Spleen (tissue), 11 donors: ENCODE data around the gene PPP1CA. TPM values are rescaled to one million over a fixed set of nuclear protein-coding genes. Genes with fewer than 3 reads are reported as not detected.

ENCODE experiments used
- DNase-seq: peaks from one replicate; pipeline ENCODE4 v3.0.0-alpha.2; 2020
- H3K27ac ChIP-seq, 8 donors: fragments of 200-600 bp; sonication (generic) in 7 of 8; 1 replicate in 4 of 8; 2 replicates in 4 of 8; pipeline versions ENCODE4 v1.5.0 to v1.8.0; 2016 to 2021; ENCODE audit warnings: inconsistent platforms in 4 of 8, mild to moderate bottlenecking in 4 of 8, moderate library complexity in 1 of 8
- H3K27me3 ChIP-seq, 7 donors: fragments of 200-600 bp; sonication (generic) in 6 of 7; replicated peaks in 1 of 7; 1 replicate in 4 of 7; 2 replicates in 3 of 7; pipeline versions ENCODE4 v1.5.0 to v1.8.0; 2016 to 2021; ENCODE audit warnings: inconsistent platforms in 3 of 7, mild to moderate bottlenecking in 1 of 7
- H3K36me3 ChIP-seq, 6 donors: fragments of 200-600 bp; sonication (generic) in 5 of 6; 1 replicate in 4 of 6; 2 replicates in 2 of 6; pipeline versions ENCODE4 v1.5.0 to v1.8.0; 2016 to 2021; ENCODE audit warnings: inconsistent platforms in 2 of 6
- H3K4me1 ChIP-seq, 6 donors: fragments of 200-600 bp; sonication (generic) in 5 of 6; 1 replicate in 3 of 6; 2 replicates in 3 of 6; pipeline versions ENCODE4 v1.5.0 to v1.8.0; 2016 to 2021; ENCODE audit warnings: inconsistent platforms in 3 of 6
- H3K4me3 ChIP-seq, 8 donors: fragments of 200-600 bp; sonication (generic) in 7 of 8; 1 replicate in 4 of 8; 2 replicates in 4 of 8; pipeline versions ENCODE4 v1.5.0 to v1.8.0; 2016 to 2021; ENCODE audit warnings: inconsistent platforms in 4 of 8, mild to moderate bottlenecking in 4 of 8, moderate library complexity in 2 of 8
- H3K9me3 ChIP-seq, 8 donors: fragments of 200-600 bp; sonication (generic) in 7 of 8; 1 replicate in 4 of 8; 2 replicates in 4 of 8; pipeline versions ENCODE4 v1.5.0 to v1.8.0; 2016 to 2021; ENCODE audit warnings: inconsistent platforms in 4 of 8
- CTCF ChIP-seq, 11 experiments: fragments of 200-600 bp in 7 of 11; fragments of 450-650 bp in 4 of 11; sonication (generic) in 4 of 11; IDR thresholded peaks in 8 of 11; conservative IDR thresholded peaks in 3 of 11; 1 replicate in 7 of 11; 2 replicates in 4 of 11; pipeline versions ENCODE4 v1.4.0 to v1.8.0; 2016 to 2021; ENCODE audit warnings: antibody characterized with exemption in 11 of 11, inconsistent platforms in 4 of 11, mild to moderate bottlenecking in 1 of 11
- POLR2A ChIP-seq, 3 donors: fragments of 450-650 bp; IDR thresholded peaks; one replicate each; pipeline ENCODE4 v1.5.1; 2017; ENCODE audit warnings: antibody characterized with exemption in 3 of 3, mild to moderate bottlenecking in 1 of 3
- POLR2AphosphoS5 ChIP-seq, 3 donors: sonication (generic); formaldehyde crosslinking; IDR thresholded peaks; one replicate each; pipeline ENCODE4 v1.5.1; 2017; ENCODE audit warnings: antibody characterized with exemption in 3 of 3
- WGBS, 5 donors: extraction: QIAGEN DNeasy Blood & Tissue Kit in 3 of 5; methylation state at CpG; one replicate each; pipeline versions ENCODE4 v1.1.5 to v1.1.7; 2013 to 2018; 5-methylcytosine and 5-hydroxymethylcytosine counted together
- intact Hi-C: fragments of 100-400 bp; cut with DNase I; formaldehyde crosslinking; loops from one replicate; pipeline ENCODE4 v1.15.0; 2023; ENCODE audit warnings: low total_unique reads
- polyA plus RNA-seq, 3 donors: library from polyadenylated mRNA; stranded (reverse); fragments of 200-250 nt; gene quantifications; one replicate each; pipeline ENCODE4 v1.2.1, GENCODE V29; 2013
- small RNA-seq, 4 donors: library from RNA; depleted of rRNA; stranded (forward); fragments of <200 nt; gene quantifications; one replicate each; pipeline ENCODE3, GENCODE V24; 2016
- total RNA-seq, 7 donors: library from RNA; depleted of rRNA in 3 of 7; stranded (reverse); fragments of >200 nt in 3 of 7; fragmentation: NEBNext Ultra II Directional in 4 of 7; extraction: Animal tissue kit (Norgen Biotek cat#: 25700) in 4 of 7; gene quantifications; one replicate each; pipeline versions ENCODE4 v1.1.0 to v1.2.1, GENCODE V29; 2016 to 2021
- donor health status: healthy with polysubstance abuse.
- donor health status: DM: no; HTN: no; CAD: no; lungs with moderate emphysema.
- donor health status: DM: no; HTN: no; CAD: no.
- donor health status: Bipolar disorder and iron deficiency.
- donor health status: healthy.
- donor health status: DM: no; HTN: no; CAD: no.
- donor health status: DM: yes; HTN: yes; CAD: no.

The PPP1CA gene
- total and polyA plus RNA-seq, 10 donors, result 147 to 207 (median 158) TPM

DNA sequence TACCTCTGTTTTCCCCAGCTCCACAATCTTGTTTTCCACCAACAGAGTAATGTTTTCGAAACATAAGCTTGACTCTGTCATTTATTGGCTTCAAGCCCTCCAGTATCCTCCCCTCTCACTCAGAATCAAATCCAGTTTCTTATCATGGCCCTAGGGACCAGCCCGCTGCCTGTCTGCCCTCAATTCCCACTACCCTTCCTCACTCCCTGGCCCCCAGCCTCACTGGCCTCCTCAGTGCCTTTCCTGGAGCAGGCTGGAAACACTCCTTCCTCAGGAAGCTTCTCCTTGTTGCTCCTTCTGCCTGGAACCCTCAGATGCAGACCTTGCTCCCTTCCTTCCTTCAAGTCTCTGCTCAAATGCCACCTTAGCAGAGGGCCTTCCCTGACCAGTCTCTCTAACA, 52.2 kb downstream of the PPP1CA start:
- H3K27ac ChIP-seq, result peak overlapping the region in 7 of 8 donors; percentile 1 to 99 (median 37)
- no peak for TF ChIP-seq POLR2AphosphoS5 (IDR thresholded peaks at IDR 0.05)
- no peak for TF ChIP-seq POLR2A (IDR thresholded peaks at IDR 0.05)
- TF ChIP-seq CTCF (IDR thresholded peaks at IDR 0.05 in 8 of 11, conservative IDR thresholded peaks at IDR 0.05 in 3 of 11), result no peak
- no peaks in the 10 kb centered on the region for H3K9me3 ChIP-seq
- H3K4me1 ChIP-seq, result peaks cover 64 to 95% (median 83%) of the 10 kb centered on the region in 6 donors
- peaks cover 0 to 11% (median 0%) of the 10 kb centered on the region in 6 donors for H3K36me3 ChIP-seq
- H3K27me3 ChIP-seq, result no peaks in the 10 kb centered on the region
- 85 to 90% (median 88%) methylated on average over 2 of the region's 2 CpGs for WGBS, 5 donors
- intact Hi-C loops, result loop anchor here (5.0 kb wide), 1 partner anchor 33 kb away; no protein-coding TSS in a partner anchor
- no peak overlapping the region for H3K4me3 ChIP-seq
- no peak for DNase-seq

DNA sequence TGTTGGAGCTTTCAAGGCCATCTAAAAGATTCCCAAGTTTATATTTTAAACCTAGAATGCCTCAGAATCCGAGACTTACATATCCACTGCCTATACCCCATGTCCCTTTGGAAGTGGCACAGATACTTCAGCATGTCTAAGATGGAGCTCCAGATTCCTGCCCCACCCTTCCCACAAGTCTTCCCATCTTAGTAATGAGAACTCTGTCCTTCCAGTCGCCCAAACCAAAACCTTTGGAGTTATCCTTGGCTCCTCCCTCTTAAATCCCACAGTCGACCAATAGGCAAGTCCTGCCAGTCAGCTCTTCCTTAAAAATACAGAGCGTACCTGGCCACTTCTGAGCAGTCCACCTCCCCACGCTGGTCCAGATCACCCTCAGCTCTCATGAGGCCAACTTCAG, 52.6 kb downstream of the PPP1CA start:
- 81 to 87% (median 84%) methylated on average over 5 of the region's 5 CpGs for WGBS, 5 donors

More for the DNA sequence above, 52.6 kb downstream of the PPP1CA start:
- Histone ChIP-seq H3K27ac (peak overlapping the region in 7 of 8 donors; percentile 1 to 99 (median 37)), H3K27me3 (no peaks in the 10 kb centered on the region), H3K4me1 (peaks cover 64 to 95% (median 83%) of the 10 kb centered on the region in 6 donors), H3K9me3 (no peaks in the 10 kb centered on the region), H3K4me3 (no peak overlapping the region), H3K36me3 (peaks cover 0 to 11% (median 0%) of the 10 kb centered on the region in 6 donors)
- intact Hi-C loops, result loop anchor here (5.0 kb wide), 1 partner anchor 33 kb away; no protein-coding TSS in a partner anchor
- TF ChIP-seq POLR2A (IDR thresholded peaks at IDR 0.05), result no peak
- TF ChIP-seq POLR2AphosphoS5 (IDR thresholded peaks at IDR 0.05), result no peak
- no peak for TF ChIP-seq CTCF (IDR thresholded peaks at IDR 0.05 in 8 of 11, conservative IDR thresholded peaks at IDR 0.05 in 3 of 11)
- DNase-seq, result no peak

Small RNAs within 50 kb of the gene (small RNA-seq; reads per million reads assigned to genes)
- gene RN7SKP239 (0 reads per million in 4 donors), gene RNU6-1238P (0 to 0.07 (median 0) reads per million in 4 donors)

Other genes starting within 250 kb of the PPP1CA start
- 100 to 1,000 TPM; 168 to 301 (median 263) TPM for gene GRK2, start 135.4 kb downstream of the PPP1CA start, total RNA-seq
- 100 to 1,000 TPM; 119 to 270 (median 192) TPM for gene GRK2, start 135.4 kb downstream of the PPP1CA start, polyA plus RNA-seq
- gene ANKRD13D, start 112.6 kb downstream of the PPP1CA start, total RNA-seq, result 100 to 1,000 TPM in 5 of 7 donors, 10 to 100 TPM in 2; 67.3 to 151 (median 124) TPM
- 100 to 1,000 TPM in 2 of 3 donors, 10 to 100 TPM in 1; 65.2 to 138 (median 129) TPM for gene ANKRD13D, start 112.6 kb downstream of the PPP1CA start, polyA plus RNA-seq
- gene SSH3, start 98.3 kb downstream of the PPP1CA start, total RNA-seq, result 10 to 100 TPM; 14.6 to 31.8 (median 22.9) TPM
- 10 to 100 TPM in 1 of 3 donors, 1 to 10 TPM in 2; 4.3 to 11.1 (median 5.9) TPM for gene SSH3, start 98.3 kb downstream of the PPP1CA start, polyA plus RNA-seq
- 100 to 1,000 TPM in 4 of 7 donors, 10 to 100 TPM in 3; 81.4 to 159 (median 103) TPM for gene POLD4, start 48.3 kb downstream of the PPP1CA start, total RNA-seq
- gene POLD4, start 48.3 kb downstream of the PPP1CA start, polyA plus RNA-seq, result 100 to 1,000 TPM; 267 to 290 (median 279) TPM
- gene CLCF1, start 28.3 kb downstream of the PPP1CA start, total RNA-seq, result 10 to 100 TPM in 2 of 7 donors, 1 to 10 TPM in 5; 4.3 to 13.7 (median 6.7) TPM
- 1 to 10 TPM; 6.0 to 9.3 (median 9.0) TPM for gene CLCF1, start 28.3 kb downstream of the PPP1CA start, polyA plus RNA-seq
- 10 to 100 TPM; 21.6 to 37.5 (median 29.7) TPM for gene RAD9A, start 9.9 kb downstream of the PPP1CA start, total RNA-seq
- 10 to 100 TPM; 18.2 to 44.8 (median 37.1) TPM for gene RAD9A, start 9.9 kb downstream of the PPP1CA start, polyA plus RNA-seq
- 100 to 1,000 TPM in 4 of 7 donors, 10 to 100 TPM in 3; 66.3 to 132 (median 101) TPM for gene TBC1D10C, start 2.2 kb upstream of the PPP1CA start, total RNA-seq
- gene TBC1D10C, start 2.2 kb upstream of the PPP1CA start, polyA plus RNA-seq, result 100 to 1,000 TPM; 174 to 270 (median 196) TPM
- 1 to 10 TPM; 1.9 to 4.4 (median 2.1) TPM for gene CARNS1, start 13.8 kb upstream of the PPP1CA start, total RNA-seq
- 1 to 10 TPM; 1.0 to 2.0 (median 1.8) TPM for gene CARNS1, start 13.8 kb upstream of the PPP1CA start, polyA plus RNA-seq
- 10 to 100 TPM; 51.5 to 65.4 (median 55.4) TPM for gene RPS6KB2, start 26.6 kb upstream of the PPP1CA start, total RNA-seq
- 10 to 100 TPM; 39.5 to 95.0 (median 53.8) TPM for gene RPS6KB2, start 26.6 kb upstream of the PPP1CA start, polyA plus RNA-seq
- 100 to 1,000 TPM; 119 to 278 (median 187) TPM for gene PTPRCAP, start 35.8 kb upstream of the PPP1CA start, total RNA-seq
- 100 to 1,000 TPM; 410 to 557 (median 479) TPM for gene PTPRCAP, start 35.8 kb upstream of the PPP1CA start, polyA plus RNA-seq
- gene CORO1B, start 41.6 kb upstream of the PPP1CA start, total RNA-seq, result 100 to 1,000 TPM in 4 of 7 donors, 10 to 100 TPM in 3; 68.1 to 143 (median 117) TPM
- 10 to 100 TPM; 40.5 to 70.8 (median 53.7) TPM for gene CORO1B, start 41.6 kb upstream of the PPP1CA start, polyA plus RNA-seq
- not detected for gene GPR152, start 50.9 kb upstream of the PPP1CA start, total RNA-seq
- under 1 TPM in 1 of 3 donors, not detected in 2; 0.10 TPM for gene GPR152, start 50.9 kb upstream of the PPP1CA start, polyA plus RNA-seq
- 10 to 100 TPM; 12.7 to 27.3 (median 21.3) TPM for gene CABP4, start 53.5 kb upstream of the PPP1CA start, total RNA-seq
- gene CABP4, start 53.5 kb upstream of the PPP1CA start, polyA plus RNA-seq, result 1 to 10 TPM; 2.6 to 6.2 (median 3.0) TPM
- gene TMEM134, start 67.4 kb upstream of the PPP1CA start, total RNA-seq, result 100 to 1,000 TPM in 3 of 7 donors, 10 to 100 TPM in 4; 48.5 to 192 (median 66.6) TPM
- 100 to 1,000 TPM in 1 of 3 donors, 10 to 100 TPM in 2; 94.6 to 123 (median 95.1) TPM for gene TMEM134, start 67.4 kb upstream of the PPP1CA start, polyA plus RNA-seq
- 10 to 100 TPM; 72.2 to 95.8 (median 88.1) TPM for gene AIP, start 81.2 kb upstream of the PPP1CA start, total RNA-seq
- gene AIP, start 81.2 kb upstream of the PPP1CA start, polyA plus RNA-seq, result 100 to 1,000 TPM; 135 to 146 (median 141) TPM
- gene PITPNM1, start 103.5 kb upstream of the PPP1CA start, total RNA-seq, result 10 to 100 TPM; 42.5 to 86.9 (median 74.9) TPM
- 10 to 100 TPM; 17.8 to 67.0 (median 29.2) TPM for gene PITPNM1, start 103.5 kb upstream of the PPP1CA start, polyA plus RNA-seq
- gene CDK2AP2, start 106.3 kb upstream of the PPP1CA start, total RNA-seq, result 10 to 100 TPM; 32.9 to 49.9 (median 40.9) TPM
- gene CDK2AP2, start 106.3 kb upstream of the PPP1CA start, polyA plus RNA-seq, result 10 to 100 TPM; 35.6 to 57.1 (median 51.0) TPM
- not detected for gene CABP2, start 121.6 kb upstream of the PPP1CA start, total RNA-seq
- not detected for gene CABP2, start 121.6 kb upstream of the PPP1CA start, polyA plus RNA-seq
- gene GSTP1, start 182.0 kb upstream of the PPP1CA start, total RNA-seq, result 100 to 1,000 TPM; 211 to 338 (median 275) TPM
- gene GSTP1, start 182.0 kb upstream of the PPP1CA start, polyA plus RNA-seq, result 100 to 1,000 TPM; 310 to 399 (median 343) TPM
- gene NDUFV1, start 205.1 kb upstream of the PPP1CA start, total RNA-seq, result 100 to 1,000 TPM; 145 to 258 (median 185) TPM
- 100 to 1,000 TPM; 132 to 257 (median 213) TPM for gene NDUFV1, start 205.1 kb upstream of the PPP1CA start, polyA plus RNA-seq
- gene NUDT8, start 228.1 kb upstream of the PPP1CA start, total RNA-seq, result 1 to 10 TPM; 2.7 to 7.9 (median 5.8) TPM
- 1 to 10 TPM; 5.4 to 9.2 (median 6.5) TPM for gene NUDT8, start 228.1 kb upstream of the PPP1CA start, polyA plus RNA-seq
- gene TBX10, start 237.9 kb upstream of the PPP1CA start, total RNA-seq, result not detected
- gene TBX10, start 237.9 kb upstream of the PPP1CA start, polyA plus RNA-seq, result under 1 TPM in 1 of 3 donors, not detected in 2; 0.08 TPM
- gene ACY3, start 248.9 kb upstream of the PPP1CA start, total RNA-seq, result 1 to 10 TPM in 3 of 7 donors, under 1 TPM in 3, not detected in 1; 0.39 to 2.0 (median 0.98) TPM
- gene ACY3, start 248.9 kb upstream of the PPP1CA start, polyA plus RNA-seq, result 1 to 10 TPM; 1.1 to 5.7 (median 1.2) TPM